HepG2 (cell line): Measurements from ENCODE around the gene PAQR7. TPM values are rescaled to one million over a fixed set of nuclear protein-coding genes. Genes with fewer than 3 reads are reported as not detected.

ENCODE experiments used
- ATF6 ChIP-seq: sonication (generic); formaldehyde crosslinking; conservative IDR thresholded peaks from 2 replicates; pipeline ENCODE4 v1.4.0; 2020; ENCODE audit warnings: missing genetic modification reagents
- BHLHE40 ChIP-seq: IDR thresholded peaks from 2 replicates; pipeline ENCODE4 v1.6.1; 2011; ENCODE audit warnings: low read length, improper control_type of control experiment
- BRF2 ChIP-seq: sonication (generic); formaldehyde crosslinking; IDR thresholded peaks from 2 replicates; pipeline ENCODE4 v1.8.1; 2022; ENCODE audit warnings: mild to moderate bottlenecking, missing genetic modification reagents
- DMTF1 ChIP-seq: sonication (generic); formaldehyde crosslinking; IDR thresholded peaks from 2 replicates; pipeline ENCODE4 v1.4.0; 2020; ENCODE audit warnings: mild to moderate bottlenecking, missing genetic modification reagents
- HNRNPK ChIP-seq: fragments of 200-400 bp; formaldehyde crosslinking; IDR thresholded peaks from 2 replicates; pipeline ENCODE4 v1.6.1; 2018; ENCODE audit warnings: low read length, low read depth, moderate library complexity, mild to moderate bottlenecking; ENCODE audit not compliant: poor library complexity, severe bottlenecking
- MEIS2 ChIP-seq: sonication (generic); formaldehyde crosslinking; IDR thresholded peaks from 2 replicates; pipeline ENCODE4 v1.9.0; 2021; ENCODE audit warnings: mild to moderate bottlenecking, missing genetic modification reagents
- NCOA1 ChIP-seq: sonication (generic); formaldehyde crosslinking; IDR thresholded peaks from 2 replicates; pipeline ENCODE4 v1.9.0; 2021; ENCODE audit warnings: missing genetic modification reagents
- NCOA5 ChIP-seq: sonication (generic); formaldehyde crosslinking; IDR thresholded peaks from 2 replicates; pipeline ENCODE4 v1.4.0; 2020; ENCODE audit warnings: missing genetic modification reagents
- PITX1 ChIP-seq: sonication (generic); formaldehyde crosslinking; IDR thresholded peaks from 2 replicates; pipeline ENCODE4 v1.5.1; 2020; ENCODE audit warnings: mild to moderate bottlenecking, missing genetic modification reagents
- REPIN1 ChIP-seq: sonication (generic); formaldehyde crosslinking; IDR thresholded peaks from 2 replicates; pipeline ENCODE4 v1.8.0; 2022; ENCODE audit warnings: missing genetic modification reagents, low read depth, mild to moderate bottlenecking, borderline replicate concordance
- SKIL ChIP-seq: sonication (generic); formaldehyde crosslinking; IDR thresholded peaks from 2 replicates; pipeline ENCODE4 v1.8.0; 2022; ENCODE audit warnings: missing genetic modification reagents, mild to moderate bottlenecking, moderate library complexity, borderline replicate concordance
- SMYD3 ChIP-seq: sonication (generic); formaldehyde crosslinking; IDR thresholded peaks from 2 replicates; pipeline ENCODE4 v1.8.1; 2023; ENCODE audit warnings: mild to moderate bottlenecking, missing genetic modification reagents
- SP2 ChIP-seq: sonication (generic); formaldehyde crosslinking; IDR thresholded peaks from 2 replicates; pipeline ENCODE4 v1.5.1; 2020; ENCODE audit warnings: mild to moderate bottlenecking, missing genetic modification reagents
- SP4 ChIP-seq: sonication (generic); formaldehyde crosslinking; IDR thresholded peaks from 2 replicates; pipeline ENCODE4 v1.8.1; 2023; ENCODE audit warnings: mild to moderate bottlenecking, missing genetic modification reagents
- STAG1 ChIP-seq: sonication (generic); formaldehyde crosslinking; IDR thresholded peaks from 2 replicates; pipeline ENCODE4 v1.4.0; 2020; ENCODE audit warnings: missing genetic modification reagents
- TAF1 ChIP-seq: sonication (generic); formaldehyde crosslinking; IDR thresholded peaks from 2 replicates; pipeline ENCODE4 v1.4.0; 2020; ENCODE audit warnings: missing genetic modification reagents
- ZBTB7A ChIP-seq: sonication (generic); formaldehyde crosslinking; IDR thresholded peaks from 2 replicates; pipeline ENCODE4 v1.8.0; 2022; ENCODE audit warnings: mild to moderate bottlenecking, missing genetic modification reagents
- ZNF224 ChIP-seq: sonication (generic); formaldehyde crosslinking; IDR thresholded peaks from 2 replicates; pipeline ENCODE4 v1.5.0; 2020; ENCODE audit warnings: mild to moderate bottlenecking, missing genetic modification reagents
- ZNF350 ChIP-seq: sonication (generic); formaldehyde crosslinking; IDR thresholded peaks from 2 replicates; pipeline ENCODE4 v1.4.0; 2020; ENCODE audit warnings: mild to moderate bottlenecking, low read depth, missing genetic modification reagents, borderline replicate concordance
- ZNF430 ChIP-seq: sonication (generic); formaldehyde crosslinking; IDR thresholded peaks from 2 replicates; pipeline ENCODE4 v1.9.0; 2021; ENCODE audit warnings: mild to moderate bottlenecking, missing genetic modification reagents
- ZNF556 ChIP-seq: sonication (generic); formaldehyde crosslinking; IDR thresholded peaks from 2 replicates; pipeline ENCODE4 v1.4.0; 2020; ENCODE audit warnings: mild to moderate bottlenecking, missing genetic modification reagents, borderline replicate concordance
- ZNF605 ChIP-seq: sonication (generic); formaldehyde crosslinking; IDR thresholded peaks from 2 replicates; pipeline ENCODE4 v1.8.0; 2022; ENCODE audit warnings: mild to moderate bottlenecking, missing genetic modification reagents
- ZNF776 ChIP-seq: sonication (generic); formaldehyde crosslinking; IDR thresholded peaks from 2 replicates; pipeline ENCODE4 v1.4.0; 2020; ENCODE audit warnings: mild to moderate bottlenecking, missing genetic modification reagents
- polyA plus RNA-seq, 8 experiments: library from polyadenylated mRNA; depleted of rRNA in 3 of 8; stranded (reverse) in 7 of 8; unstranded in 1 of 8; fragments of >200 nt; fragmentation: Illumina TruSeq in 4 of 8; extraction: Trizol in 4 of 8; gene quantifications; 2 replicates each; pipeline versions ENCODE4 v1.2.1 to v1.2.3, GENCODE V29; 2011 to 2016; ENCODE audit warnings: low read depth in 4 of 8, missing spikeins in 1 of 8, mixed read lengths in 1 of 8; ENCODE audit not compliant: insufficient read depth in 1 of 8
- total RNA-seq, 5 experiments: library from RNA; depleted of rRNA; stranded (reverse); fragments of >200 nt; fragmentation: Illumina TruSeq; extraction: Trizol; gene quantifications; 2 replicates each; pipeline ENCODE4 v1.2.3, GENCODE V29; 2016; ENCODE audit warnings: low read depth in 1 of 5

PAQR7 gene
- total and polyA plus RNA-seq, 2 of the 13 experiments (the other 11 are each of a cell fraction or from before 2014, with no cell fraction given): 13.2 to 16.6 TPM

GRCh38 chr1:25869909-25870606 is 5.5 kb downstream of the PAQR7 start (continued):
- TF ChIP-seq NCOA5 (CRISPR knock-in tag) (no peak), SP4 (CRISPR knock-in tag) (peak; percentile 33; the same call in 1 of the 2 replicates), SKIL (CRISPR knock-in tag) (no peak), TAF1 (no peak), ATF6 (CRISPR knock-in tag) (no peak), BRF2 (no peak), STAG1 (CRISPR knock-in tag) (no peak), ZNF556 (CRISPR knock-in tag) (no peak), ZNF776 (CRISPR knock-in tag) (no peak), DMTF1 (CRISPR knock-in tag) (no peak), ZNF605 (no peak), MEIS2 (CRISPR knock-in tag) (no peak), SMYD3 (CRISPR knock-in tag) (no peak), REPIN1 (CRISPR knock-in tag) (no peak), ZBTB7A (0 out of 2 replicates have a peak, but pooled peaks have one; percentile 6), PITX1 (CRISPR knock-in tag) (peak; percentile 41; the same call in 1 of the 2 replicates), ZNF224 (no peak), ZNF350 (CRISPR knock-in tag) (no peak), ZNF430 (CRISPR knock-in tag) (no peak), SP2 (CRISPR knock-in tag) (no peak), HNRNPK (no peak), BHLHE40 (no peak), NCOA1 (CRISPR knock-in tag) (no peak; the same call in 1 of the 2 replicates)
